C4-2B (cell line): Measurements from ENCODE around the gene ARRDC4.

Experiments
- CTCF ChIP-seq: fragments of 450-650 bp; conservative IDR thresholded peaks from 2 replicates; pipeline ENCODE4 v1.5.1; 2017; ENCODE audit warnings: mild to moderate bottlenecking
- ZFX ChIP-seq: fragments of 450-650 bp; IDR thresholded peaks from 2 replicates; pipeline ENCODE4 v1.6.1; 2017

GRCh38 chr15:97931314-97931713, 29.2 kb upstream of the ARRDC4 start:
- TF ChIP-seq CTCF = no peak
- no peak for TF ChIP-seq ZFX
